GM12878 (cell line): ENCODE data around the gene TCEA2. TPM values are rescaled to one million over a fixed set of nuclear protein-coding genes. Genes with fewer than 3 reads are reported as not detected.
A peak's percentile ranks its signal among the peaks of the same experiment; 100 is the strongest.

Experiments used
- ATAC-seq: fragments of 200-7000 bp; cut with Tn5 transposase; 3 replicates; pipeline ENCODE4 v1.9.1; 2020; ENCODE audit warnings: mild to moderate bottlenecking, moderate library complexity
- BruUV-seq: library from RNA; stranded (reverse); fragments of 400-500 nt; replicated peaks from 2 replicates; lab custom pipeline; 2021; lab: Mats Ljungman, UMichigan
- CTCF ChIA-PET: fragments of 300-600 bp; sonication (Branson Sonifier 250); formaldehyde crosslinking; extraction: SDS; loops from one replicate; lab custom pipeline; 2021; ENCODE audit warnings: inconsistent platforms; lab: Yijun Ruan, JAX
- POLR2A ChIA-PET: fragments of 350-600 bp; formaldehyde crosslinking; extraction: SDS; loops from one replicate; lab custom pipeline; 2021; ENCODE audit warnings: inconsistent platforms; lab: Charles Lee
- RAD21 ChIA-PET: fragments of 300-600 bp; sonication (Branson Sonifier 250); formaldehyde crosslinking; loops from one replicate; lab custom pipeline; 2023; ENCODE audit warnings: antibody characterized with exemption; ENCODE audit not compliant: unreplicated experiment; lab: Charles Lee
- SMC1A ChIA-PET: fragments of 300-600 bp; sonication (Branson Sonifier 250); formaldehyde crosslinking; loops from one replicate; lab custom pipeline; 2023; ENCODE audit not compliant: unreplicated experiment, uncharacterized antibody; lab: Charles Lee
- DNase-seq: peaks from one replicate; pipeline ENCODE4 v3.0.0-alpha.2; 2011; ENCODE audit warnings: low read depth, low spot score
- FAIRE-seq: peaks from 3 replicates; lab custom pipeline; 2011; peaks lifted over from hg19 to GRCh38; lab: Jason Lieb, UNC
- H2AFZ ChIP-seq: 2 replicates; pipeline ENCODE4 v1.6.0; 2011; ENCODE audit warnings: low read depth, low read length, control low read depth; ENCODE audit not compliant: control insufficient read depth
- H3K27ac ChIP-seq: 2 replicates; pipeline ENCODE4 v1.5.1; 2011; ENCODE audit warnings: control low read depth; ENCODE audit not compliant: control insufficient read depth, insufficient read depth
- H3K27me3 ChIP-seq, 2 experiments: replicated peaks in 1 of 2; 2 replicates each; pipeline versions ENCODE4 v1.6.0 to v1.6.1; 2011; ENCODE audit warnings: low read length in 1 of 2; ENCODE audit not compliant: control insufficient read depth in 2 of 2, insufficient read depth in 2 of 2
- H3K36me3 ChIP-seq, 2 experiments: 2 replicates each; pipeline ENCODE4 v1.5.1; 2011; ENCODE audit warnings: low read length in 1 of 2; ENCODE audit not compliant: control insufficient read depth in 2 of 2, insufficient read depth in 2 of 2
- H3K4me1 ChIP-seq: 2 replicates; pipeline ENCODE4 v1.6.1; 2011; ENCODE audit warnings: mild to moderate bottlenecking, low read length, moderate library complexity, mixed read lengths; ENCODE audit not compliant: control insufficient read depth, insufficient read depth
- H3K4me2 ChIP-seq: 2 replicates; pipeline ENCODE4 v1.6.0; 2011; ENCODE audit warnings: control low read depth; ENCODE audit not compliant: control insufficient read depth, insufficient read depth
- H3K4me3 ChIP-seq: fragments of 200-600 bp; sonication (generic); 2 replicates; pipeline ENCODE4 v1.5.1; 2016
- H3K79me2 ChIP-seq: 2 replicates; pipeline ENCODE4 v1.6.0; 2011; ENCODE audit warnings: low read length; ENCODE audit not compliant: control insufficient read depth, insufficient read depth
- H3K9ac ChIP-seq: 2 replicates; pipeline ENCODE4 v1.8.0; 2011; ENCODE audit warnings: low read length, control low read depth, mixed read lengths; ENCODE audit not compliant: control insufficient read depth, insufficient read depth
- H3K9me3 ChIP-seq: replicated peaks from 3 replicates; pipeline ENCODE4 v1.5.1; 2011; ENCODE audit warnings: mild to moderate bottlenecking, low read length; ENCODE audit not compliant: control insufficient read depth, insufficient read depth
- H4K20me1 ChIP-seq: 2 replicates; pipeline ENCODE4 v1.6.0; 2011; ENCODE audit not compliant: control insufficient read depth, insufficient read depth
- ASH2L ChIP-seq: fragments of 300-600, 200-600 bp; sonication (generic); IDR thresholded peaks from 2 replicates; pipeline ENCODE4 v1.6.1; 2017; ENCODE audit warnings: low read depth, mild to moderate bottlenecking, borderline replicate concordance
- BACH1 ChIP-seq: fragments of 450-650 bp; IDR thresholded peaks from 2 replicates; pipeline ENCODE4 v1.6.1; 2017; ENCODE audit warnings: mild to moderate bottlenecking, borderline replicate concordance
- IRF4 ChIP-seq: IDR thresholded peaks from 2 replicates; pipeline ENCODE4 v1.6.1; 2011; ENCODE audit warnings: low read depth, low read length
- PAX8 ChIP-seq: fragments of 450-650 bp; IDR thresholded peaks from 2 replicates; pipeline ENCODE4 v1.6.1; 2017; ENCODE audit warnings: mild to moderate bottlenecking, moderate library complexity
- POU2F2 ChIP-seq: IDR thresholded peaks from 3 replicates; pipeline ENCODE4 v1.6.1; 2011; ENCODE audit warnings: low read depth, mild to moderate bottlenecking, low read length, borderline replicate concordance
- WGBS: methylation state at CpG from one replicate; pipeline ENCODE4 v1.1.6; 2016; ENCODE audit warnings: low lambda C conversion rate; ENCODE audit not compliant: insufficient replicate concordance, insufficient coverage; ENCODE audit errors: missing lambda C conversion rate; 5-methylcytosine and 5-hydroxymethylcytosine counted together
- in situ Hi-C: fragments of 300-500 bp; cut with MboI; formaldehyde crosslinking; loops from 9 replicates; pipeline ENCODE4 v1.14.3; 2018; ENCODE audit warnings: mixed read lengths
- intact Hi-C: fragments of 100-400 bp; cut with micrococcal nuclease; formaldehyde crosslinking; loops from one replicate; pipeline ENCODE4 v1.14.2; 2022; ENCODE audit not compliant: unreplicated experiment
- polyA plus RNA-seq, 11 experiments: library from polyadenylated mRNA; depleted of rRNA in 4 of 11; unstranded in 6 of 11; stranded (reverse) in 5 of 11; fragments of >200 nt; fragmentation: Nextera tagmentation in 4 of 11; fragmentation: Illumina TruSeq in 1 of 11; extraction: Ambion mirVana in 4 of 11; extraction: Trizol in 1 of 11; gene quantifications; 1 replicate in 1 of 11; 2 replicates in 10 of 11; pipeline versions ENCODE4 v1.2.1 to v1.2.3, GENCODE V29; 2011 to 2016; ENCODE audit warnings: inconsistent platforms in 2 of 11, missing spikeins in 2 of 11, low read depth in 1 of 11
- total RNA-seq, 4 experiments: library from RNA; depleted of rRNA in 3 of 4; stranded (reverse); fragments of >200 nt in 3 of 4; fragmentation: Illumina TruSeq in 1 of 4; extraction: Trizol in 1 of 4; gene quantifications; 2 replicates each; pipeline versions ENCODE4 v1.2.1 to v1.2.3, GENCODE V29; 2013 to 2021
- TF ChIP-seq, protein P1 (sequence below): fragments of 450-650 bp; IDR thresholded peaks from 2 replicates; pipeline ENCODE4 v1.6.1; 2017; ENCODE audit warnings: mild to moderate bottlenecking, moderate library complexity

Gene TCEA2
- total and polyA plus RNA-seq, 10 of the 15 experiments (the other 5 are each of a cell fraction or from before 2014, with no cell fraction given) = 3.4 to 42.5 (median 13.3) TPM

DNA sequence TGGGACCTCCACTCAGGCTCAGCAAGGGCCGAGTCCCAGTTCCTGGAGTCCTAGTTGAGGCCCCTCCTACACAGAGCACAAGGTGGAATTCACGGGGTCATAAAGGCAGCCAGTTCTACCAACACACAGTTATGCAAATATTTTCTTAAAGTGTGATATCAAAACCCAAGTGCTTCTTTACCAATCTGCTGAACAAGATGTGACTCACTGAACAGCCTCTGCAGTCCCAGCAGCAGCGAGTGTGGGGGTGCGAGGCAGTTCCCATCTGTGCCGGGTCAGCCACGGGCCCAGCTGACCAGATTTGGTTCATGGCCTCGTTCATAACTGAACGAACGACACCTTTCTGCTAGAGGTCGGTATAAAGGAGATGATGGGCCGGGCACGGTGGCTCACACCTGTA, 4.5 kb upstream of the TCEA2 start (continued):
- TF ChIP-seq, protein P1, sequence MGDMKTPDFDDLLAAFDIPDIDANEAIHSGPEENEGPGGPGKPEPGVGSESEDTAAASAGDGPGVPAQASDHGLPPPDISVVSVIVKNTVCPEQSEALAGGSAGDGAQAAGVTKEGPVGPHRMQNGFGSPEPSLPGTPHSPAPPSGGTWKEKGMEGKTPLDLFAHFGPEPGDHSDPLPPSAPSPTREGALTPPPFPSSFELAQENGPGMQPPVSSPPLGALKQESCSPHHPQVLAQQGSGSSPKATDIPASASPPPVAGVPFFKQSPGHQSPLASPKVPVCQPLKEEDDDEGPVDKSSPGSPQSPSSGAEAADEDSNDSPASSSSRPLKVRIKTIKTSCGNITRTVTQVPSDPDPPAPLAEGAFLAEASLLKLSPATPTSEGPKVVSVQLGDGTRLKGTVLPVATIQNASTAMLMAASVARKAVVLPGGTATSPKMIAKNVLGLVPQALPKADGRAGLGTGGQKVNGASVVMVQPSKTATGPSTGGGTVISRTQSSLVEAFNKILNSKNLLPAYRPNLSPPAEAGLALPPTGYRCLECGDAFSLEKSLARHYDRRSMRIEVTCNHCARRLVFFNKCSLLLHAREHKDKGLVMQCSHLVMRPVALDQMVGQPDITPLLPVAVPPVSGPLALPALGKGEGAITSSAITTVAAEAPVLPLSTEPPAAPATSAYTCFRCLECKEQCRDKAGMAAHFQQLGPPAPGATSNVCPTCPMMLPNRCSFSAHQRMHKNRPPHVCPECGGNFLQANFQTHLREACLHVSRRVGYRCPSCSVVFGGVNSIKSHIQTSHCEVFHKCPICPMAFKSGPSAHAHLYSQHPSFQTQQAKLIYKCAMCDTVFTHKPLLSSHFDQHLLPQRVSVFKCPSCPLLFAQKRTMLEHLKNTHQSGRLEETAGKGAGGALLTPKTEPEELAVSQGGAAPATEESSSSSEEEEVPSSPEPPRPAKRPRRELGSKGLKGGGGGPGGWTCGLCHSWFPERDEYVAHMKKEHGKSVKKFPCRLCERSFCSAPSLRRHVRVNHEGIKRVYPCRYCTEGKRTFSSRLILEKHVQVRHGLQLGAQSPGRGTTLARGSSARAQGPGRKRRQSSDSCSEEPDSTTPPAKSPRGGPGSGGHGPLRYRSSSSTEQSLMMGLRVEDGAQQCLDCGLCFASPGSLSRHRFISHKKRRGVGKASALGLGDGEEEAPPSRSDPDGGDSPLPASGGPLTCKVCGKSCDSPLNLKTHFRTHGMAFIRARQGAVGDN = 0 out of 2 replicates have a peak, but pooled peaks have one; percentile 8
- TF ChIP-seq POU2F2 = peak; percentile 96; the same call in 2 of the 3 replicates

DNA sequence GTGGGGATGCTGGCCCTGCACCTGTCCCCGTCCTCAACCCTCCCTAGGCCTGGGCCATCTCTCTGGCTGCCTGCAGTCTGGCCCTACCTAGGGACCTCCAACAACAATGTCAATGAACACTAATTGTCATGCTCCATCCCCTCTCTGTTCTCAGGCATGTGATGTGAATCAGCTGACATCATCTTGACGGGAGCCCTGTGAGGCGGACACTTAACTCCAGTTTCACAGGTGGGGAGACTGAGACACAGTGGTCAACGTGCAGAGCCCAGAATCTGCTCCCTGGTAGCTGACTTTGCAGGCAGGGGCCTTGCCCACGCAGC, 762 bp upstream of the TCEA2 start:
- RAD21 ChIA-PET = interaction anchor here (1.0 to 2.3 kb wide), 8 partner anchors 17 to 524 kb away, joined by 3 to 8 read pairs (median 4); partner anchors contain the start of genes OPRL1, PTK6, RGS19 and TPD52L2
- POLR2A ChIA-PET = interaction anchor here (0.9 to 2.6 kb wide), 6 partner anchors 9 to 106 kb away, joined by 3 to 11 read pairs (median 5); partner anchors contain the start of gene UCKL1
- H3K4me2 ChIP-seq = peak overlapping the region; percentile 92
- no peaks in the 10 kb centered on the region for H4K20me1 ChIP-seq
- CTCF ChIA-PET = interaction anchor here (0.8 to 1.1 kb wide), 4 partner anchors 21 to 151 kb away, joined by 3 to 7 read pairs (median 3); partner anchors contain the start of gene PRPF6
- BruUV-seq = no TSS peak
- in situ Hi-C loops = no loop called here
- peak overlapping the region; percentile 88 for H3K9ac ChIP-seq
- peak overlapping the region; percentile 72 for H3K4me3 ChIP-seq
- no peak for FAIRE-seq
- H3K27me3 ChIP-seq = no peaks in the 10 kb centered on the region
- no peaks in the 10 kb centered on the region for H3K9me3 ChIP-seq
- WGBS = 72% methylated on average over 5 of the region's 5 CpGs
- no peak for DNase-seq
- H2AFZ ChIP-seq = peak overlapping the region; percentile 87; the same call in 1 of the 2 replicates
- ATAC-seq = no peak
- H3K4me1 ChIP-seq = peaks cover 47% of the 10 kb centered on the region
- intact Hi-C loops = loop anchor here (2.0 kb wide), 1 partner anchor 17 kb away; the partner anchor contains the start of gene RGS19
- H3K27ac ChIP-seq = peak overlapping the region; percentile 56
- SMC1A ChIA-PET = interaction anchor here (0.8 to 2.1 kb wide), 5 partner anchors 8 to 82 kb away, joined by 3 to 8 read pairs (median 4); partner anchors contain the start of genes RGS19 and SAMD10
- H3K36me3 ChIP-seq = no peaks in the 10 kb centered on the region
- no peaks in the 10 kb centered on the region; the same call in none of the 2 replicates for H3K79me2 ChIP-seq
- TF ChIP-seq PAX8 (no peak), IRF4 (no peak), ASH2L (no peak), BACH1 (no peak)
